GM12865 (cell line): ENCODE measurements around the gene ISM1.
"Not testable (repeated sequence)": the region's sequence is repeated elsewhere in the genome, so short reads cannot be mapped to it uniquely, and the experiment has no call there.

Experiments used
- DNase-seq: peaks from one replicate; pipeline ENCODE4 v3.0.0; 2010; ENCODE audit warnings: low read depth
- H3K4me3 ChIP-seq: 2 replicates; pipeline ENCODE4 v1.5.1; 2011; ENCODE audit warnings: mild to moderate bottlenecking, low read depth, low read length, control low read depth
- TF ChIP-seq, protein P1 (sequence below): IDR thresholded peaks from 2 replicates; pipeline ENCODE4 v1.5.1; 2011; ENCODE audit warnings: low read length, control low read depth, low read depth, inconsistent platforms; ENCODE audit not compliant: insufficient read depth; ENCODE audit errors: missing control alignments

The ISM1 gene

DNA sequence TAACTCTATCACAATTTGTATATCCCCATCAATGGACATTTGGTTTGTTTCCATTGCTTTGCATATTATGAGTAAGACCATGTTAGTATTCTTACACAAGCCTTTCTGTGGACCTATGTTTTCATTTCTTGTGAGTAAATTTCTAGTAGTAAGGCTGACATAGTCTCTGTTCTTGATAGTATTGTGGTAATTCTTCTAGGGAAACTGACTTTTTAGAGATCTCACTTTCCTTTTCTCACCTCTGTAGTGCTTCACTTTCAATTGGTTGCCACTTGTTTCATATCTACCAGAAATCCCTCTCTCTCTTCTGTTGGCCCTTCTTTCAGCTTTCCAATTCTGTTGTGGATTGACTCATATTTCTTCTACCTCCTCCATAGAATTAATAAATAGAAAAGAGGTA lies 8.5 kb downstream of the ISM1 start:
- DNase-seq: peak; percentile 40
- no peak overlapping the region for H3K4me3 ChIP-seq
- TF ChIP-seq, protein P1, sequence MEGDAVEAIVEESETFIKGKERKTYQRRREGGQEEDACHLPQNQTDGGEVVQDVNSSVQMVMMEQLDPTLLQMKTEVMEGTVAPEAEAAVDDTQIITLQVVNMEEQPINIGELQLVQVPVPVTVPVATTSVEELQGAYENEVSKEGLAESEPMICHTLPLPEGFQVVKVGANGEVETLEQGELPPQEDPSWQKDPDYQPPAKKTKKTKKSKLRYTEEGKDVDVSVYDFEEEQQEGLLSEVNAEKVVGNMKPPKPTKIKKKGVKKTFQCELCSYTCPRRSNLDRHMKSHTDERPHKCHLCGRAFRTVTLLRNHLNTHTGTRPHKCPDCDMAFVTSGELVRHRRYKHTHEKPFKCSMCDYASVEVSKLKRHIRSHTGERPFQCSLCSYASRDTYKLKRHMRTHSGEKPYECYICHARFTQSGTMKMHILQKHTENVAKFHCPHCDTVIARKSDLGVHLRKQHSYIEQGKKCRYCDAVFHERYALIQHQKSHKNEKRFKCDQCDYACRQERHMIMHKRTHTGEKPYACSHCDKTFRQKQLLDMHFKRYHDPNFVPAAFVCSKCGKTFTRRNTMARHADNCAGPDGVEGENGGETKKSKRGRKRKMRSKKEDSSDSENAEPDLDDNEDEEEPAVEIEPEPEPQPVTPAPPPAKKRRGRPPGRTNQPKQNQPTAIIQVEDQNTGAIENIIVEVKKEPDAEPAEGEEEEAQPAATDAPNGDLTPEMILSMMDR: no peak

DNA sequence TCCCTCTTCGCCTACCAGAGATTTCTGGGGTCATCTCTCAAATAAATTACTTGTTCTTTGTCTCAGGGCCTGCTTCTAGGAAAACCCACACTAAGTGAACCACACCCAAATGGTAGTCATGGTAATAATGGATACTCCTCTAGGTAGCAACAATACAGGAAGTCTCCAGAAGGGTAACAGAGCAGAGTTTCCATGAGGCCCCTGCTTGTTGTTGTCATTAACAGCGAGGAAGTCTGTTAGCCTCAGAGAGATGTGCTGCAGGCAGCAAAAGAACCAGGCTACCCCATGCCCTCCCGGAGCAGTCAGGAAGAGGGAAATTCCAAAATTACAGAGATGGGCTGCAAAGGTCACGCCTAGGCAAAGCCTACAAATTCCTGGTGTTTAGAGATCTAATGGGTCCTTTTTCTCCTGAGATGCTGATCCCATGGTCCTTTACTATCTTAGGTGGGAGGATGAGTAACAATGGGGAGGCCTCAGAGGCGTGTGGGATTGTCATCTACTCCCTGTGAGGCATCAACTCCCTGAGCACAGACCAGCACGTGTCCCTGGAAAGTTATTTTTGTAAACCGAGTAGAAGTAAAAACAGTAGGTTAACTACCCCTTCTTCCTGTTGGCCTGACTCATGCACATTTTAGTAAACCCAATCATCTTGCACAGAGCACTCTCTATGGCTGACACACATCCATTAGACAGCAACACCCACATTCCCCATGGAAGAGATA lies 10.1 kb downstream of the ISM1 start:
- TF ChIP-seq, protein P1: no peak
- no peak for DNase-seq
- no peak overlapping the region for H3K4me3 ChIP-seq

DNA sequence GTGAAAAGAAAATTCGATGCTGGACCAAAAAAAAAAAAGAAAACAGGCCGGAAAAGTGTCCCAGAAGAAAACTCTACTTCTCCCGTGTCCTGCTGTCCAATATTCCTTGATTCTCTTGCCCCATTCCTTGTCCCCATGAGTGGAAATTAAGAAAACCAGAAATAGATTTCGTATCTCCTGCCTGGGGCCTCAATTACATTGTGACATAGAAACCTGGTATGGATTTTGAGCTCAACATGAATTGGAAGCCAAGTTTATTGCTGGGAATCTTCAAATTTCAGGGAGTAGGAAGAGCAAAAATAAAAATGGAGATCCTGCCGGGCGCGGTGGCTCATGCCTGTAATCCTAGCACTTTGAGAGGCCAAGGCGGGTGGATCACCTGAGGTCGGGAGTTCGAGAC lies 11.9 kb downstream of the ISM1 start:
- no peak for DNase-seq
- H3K4me3 ChIP-seq: no peak overlapping the region
- TF ChIP-seq, protein P1: no peak

DNA sequence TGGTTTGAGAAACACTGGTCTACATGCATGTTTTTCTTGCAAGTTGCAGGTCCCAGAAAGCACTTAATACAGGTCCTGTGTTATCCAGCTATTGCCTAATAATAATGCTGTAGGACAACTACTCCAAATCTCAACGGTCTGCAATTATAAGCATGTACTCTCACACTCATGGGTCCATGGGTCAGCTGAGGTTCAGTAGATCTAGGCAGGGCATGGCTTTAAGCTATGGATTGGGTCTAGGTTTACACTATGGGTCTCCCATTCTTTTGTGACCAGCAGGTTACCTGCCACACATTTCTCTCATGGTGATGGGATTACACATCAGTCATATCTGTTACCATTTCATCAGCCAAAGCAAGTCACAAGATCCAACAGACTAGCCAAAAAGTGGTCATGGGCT lies 13.9 kb downstream of the ISM1 start:
- TF ChIP-seq, protein P1: no peak
- no peak for DNase-seq
- no peak overlapping the region for H3K4me3 ChIP-seq

DNA sequence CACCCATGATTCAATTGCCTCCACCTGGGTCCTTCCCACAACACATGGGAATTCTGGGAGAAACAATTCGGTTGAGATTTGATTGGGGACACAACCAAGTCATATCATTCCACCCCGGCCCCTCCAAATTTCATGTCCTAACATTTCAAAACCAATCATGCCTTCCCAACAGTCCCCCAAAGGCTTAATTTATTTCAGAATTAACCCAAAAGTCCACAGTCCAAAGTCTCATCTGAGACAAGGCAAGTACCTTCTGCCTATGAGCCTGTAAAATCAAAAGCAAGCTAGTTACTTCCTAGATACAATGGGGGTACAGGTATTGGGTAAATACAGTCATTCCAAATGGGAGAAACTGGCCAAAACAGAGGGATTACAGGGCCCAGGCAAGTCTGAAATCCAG lies 15.3 kb downstream of the ISM1 start:
- not testable (repeated sequence) for DNase-seq, H3K4me3 ChIP-seq

DNA sequence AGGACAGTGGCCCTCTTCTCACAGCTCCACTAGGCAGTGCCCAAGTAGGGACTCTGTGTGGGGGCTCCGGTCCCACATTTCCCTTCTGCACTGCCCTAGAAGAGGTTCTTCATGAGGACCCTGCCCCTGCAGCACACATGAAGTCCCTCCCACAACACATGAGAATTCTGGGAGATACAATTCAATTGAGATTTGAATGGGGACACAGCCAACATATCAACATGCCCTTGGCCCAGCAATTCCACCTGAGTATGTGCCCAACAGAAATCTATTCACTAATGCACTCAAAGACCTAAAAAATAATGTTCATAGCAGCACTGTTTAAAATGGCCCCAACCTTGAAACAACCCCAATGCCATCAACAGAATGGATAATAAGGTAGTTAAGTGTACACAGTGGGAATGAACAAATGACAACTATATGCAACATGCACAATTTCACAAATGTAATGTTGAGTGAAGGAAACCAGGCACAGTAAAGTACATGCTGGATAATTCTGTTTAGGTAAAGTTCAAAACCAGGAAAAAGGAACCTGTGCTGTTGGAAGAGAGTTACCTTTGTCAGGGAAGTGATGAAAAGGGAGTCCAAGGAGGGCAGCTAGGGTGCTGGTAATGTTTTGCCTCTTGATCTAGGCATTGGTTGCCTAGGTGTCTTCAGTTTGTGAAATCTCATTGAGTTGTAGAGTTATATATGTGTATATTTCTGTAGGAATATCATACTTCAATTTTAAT lies 16.1 kb downstream of the ISM1 start:
- no peak for DNase-seq
- TF ChIP-seq, protein P1: no peak
- H3K4me3 ChIP-seq: no peak overlapping the region

DNA sequence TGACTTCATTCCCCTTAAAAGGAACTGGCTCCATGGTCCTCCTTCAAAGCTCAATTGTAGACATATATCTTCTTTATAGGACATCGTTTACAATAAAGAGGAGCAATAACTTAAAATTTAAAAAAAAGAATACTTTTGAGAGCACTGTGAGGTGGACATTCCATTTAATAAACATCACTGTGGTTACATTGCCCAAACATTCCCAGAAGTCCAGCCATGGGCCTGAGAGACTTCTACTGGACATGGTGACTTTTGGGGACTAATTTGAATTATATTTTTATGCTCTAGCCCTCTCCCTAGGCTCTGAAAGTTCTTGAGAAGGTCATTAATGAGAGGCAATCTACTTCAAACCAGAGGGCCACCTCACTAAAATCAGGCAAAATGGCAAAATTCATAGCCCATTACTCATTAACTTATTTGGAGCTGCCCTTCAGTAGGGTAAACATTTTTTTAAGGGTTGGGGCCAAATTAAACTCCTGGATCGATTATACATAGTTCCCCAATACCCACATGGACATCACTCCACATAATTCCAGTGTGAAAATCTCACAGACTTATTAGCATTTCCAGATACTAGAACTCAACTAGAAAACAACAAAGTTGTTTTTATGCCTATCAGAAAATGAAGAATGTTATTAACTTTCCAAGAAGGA lies 17.1 kb downstream of the ISM1 start:
- DNase-seq: no peak
- no peak overlapping the region for H3K4me3 ChIP-seq
- TF ChIP-seq, protein P1: no peak
